ENCODE measurements around the gene METTL21C.

DNA sequence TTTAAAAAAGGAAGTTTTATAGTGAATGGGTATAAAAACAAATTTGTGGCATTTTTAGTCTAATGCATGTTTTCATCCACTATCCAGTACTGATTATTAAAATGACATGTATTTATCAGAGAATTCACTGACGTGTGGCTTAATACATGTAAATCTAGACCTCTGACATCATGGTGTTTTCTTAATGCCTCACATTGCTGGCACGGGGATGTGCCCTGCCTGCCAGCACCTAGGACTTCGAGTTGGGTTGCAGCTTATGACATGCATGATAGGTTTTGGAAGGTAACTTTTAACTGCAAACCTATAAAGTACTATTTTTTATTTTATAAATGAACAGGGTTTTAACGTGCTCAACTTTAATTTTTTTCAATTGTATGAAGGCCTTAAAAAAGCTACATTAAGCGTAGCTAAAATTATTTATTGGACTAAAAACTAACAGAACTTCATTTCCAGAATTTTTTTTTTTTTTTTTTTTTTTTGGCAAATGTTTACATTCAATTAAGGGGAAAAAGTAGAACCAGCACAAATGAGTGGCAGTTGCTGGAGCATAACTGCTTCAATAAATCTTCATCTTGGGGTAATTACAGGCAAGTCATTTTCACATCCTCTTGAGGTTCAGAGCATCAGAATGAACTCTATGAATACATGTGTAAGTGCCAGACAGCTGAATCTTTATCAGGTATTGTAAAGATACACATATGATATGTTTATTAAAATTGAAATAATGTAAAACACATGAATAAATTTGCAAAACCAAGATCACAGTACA, 16.3 kb downstream of the METTL21C start:
- TF ChIP-seq, protein P1, sequence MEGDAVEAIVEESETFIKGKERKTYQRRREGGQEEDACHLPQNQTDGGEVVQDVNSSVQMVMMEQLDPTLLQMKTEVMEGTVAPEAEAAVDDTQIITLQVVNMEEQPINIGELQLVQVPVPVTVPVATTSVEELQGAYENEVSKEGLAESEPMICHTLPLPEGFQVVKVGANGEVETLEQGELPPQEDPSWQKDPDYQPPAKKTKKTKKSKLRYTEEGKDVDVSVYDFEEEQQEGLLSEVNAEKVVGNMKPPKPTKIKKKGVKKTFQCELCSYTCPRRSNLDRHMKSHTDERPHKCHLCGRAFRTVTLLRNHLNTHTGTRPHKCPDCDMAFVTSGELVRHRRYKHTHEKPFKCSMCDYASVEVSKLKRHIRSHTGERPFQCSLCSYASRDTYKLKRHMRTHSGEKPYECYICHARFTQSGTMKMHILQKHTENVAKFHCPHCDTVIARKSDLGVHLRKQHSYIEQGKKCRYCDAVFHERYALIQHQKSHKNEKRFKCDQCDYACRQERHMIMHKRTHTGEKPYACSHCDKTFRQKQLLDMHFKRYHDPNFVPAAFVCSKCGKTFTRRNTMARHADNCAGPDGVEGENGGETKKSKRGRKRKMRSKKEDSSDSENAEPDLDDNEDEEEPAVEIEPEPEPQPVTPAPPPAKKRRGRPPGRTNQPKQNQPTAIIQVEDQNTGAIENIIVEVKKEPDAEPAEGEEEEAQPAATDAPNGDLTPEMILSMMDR (conservative IDR thresholded peaks at IDR 0.05; ENCODE audit: low read length), result no peak
- no peak for TF ChIP-seq EZH2phosphoT487 (IDR thresholded peaks at IDR 0.05; ENCODE audit: borderline replicate concordance)
